GM18519 (cell line): ENCODE measurements around the gene ANAPC5.
"Not testable (repeated sequence)": the region's sequence is repeated elsewhere in the genome, so short reads cannot be mapped to it uniquely, and the experiment has no call there.

Experiments
- ATAC-seq: cut with Tn5 transposase; IDR thresholded peaks from one replicate; pipeline ENCODE4 v1.9.1; 2021; ENCODE audit warnings: mild to moderate bottlenecking, moderate library complexity; ENCODE audit not compliant: unreplicated experiment, low FRiP score

Gene ANAPC5

DNA sequence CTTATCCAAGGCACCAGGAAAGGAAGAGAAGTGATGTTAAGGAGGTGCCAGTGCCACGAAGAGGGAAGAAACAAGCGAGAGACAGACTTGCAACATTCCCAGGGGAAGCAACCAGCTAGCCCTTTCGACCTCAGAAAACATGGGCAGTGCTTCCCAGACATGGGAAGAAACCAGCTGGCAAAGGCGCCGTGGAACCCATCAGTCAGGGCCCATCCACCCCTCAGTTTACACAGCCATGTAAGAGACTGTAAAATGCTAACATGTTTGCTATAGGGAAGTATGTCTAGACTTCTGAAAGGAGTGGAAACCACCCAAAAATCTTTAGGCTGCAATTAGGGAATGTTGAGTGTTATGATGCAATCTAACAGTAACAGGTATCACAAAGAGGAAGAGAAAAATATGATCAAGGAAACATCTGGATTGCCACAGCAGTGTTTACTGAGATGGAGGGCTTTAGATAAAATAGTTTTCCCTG, 26.3 kb downstream of the ANAPC5 start:
- no peak for ATAC-seq

GRCh38 chr12:121323908-121324307, 28.3 kb downstream of the ANAPC5 start:
- ATAC-seq = no peak

DNA sequence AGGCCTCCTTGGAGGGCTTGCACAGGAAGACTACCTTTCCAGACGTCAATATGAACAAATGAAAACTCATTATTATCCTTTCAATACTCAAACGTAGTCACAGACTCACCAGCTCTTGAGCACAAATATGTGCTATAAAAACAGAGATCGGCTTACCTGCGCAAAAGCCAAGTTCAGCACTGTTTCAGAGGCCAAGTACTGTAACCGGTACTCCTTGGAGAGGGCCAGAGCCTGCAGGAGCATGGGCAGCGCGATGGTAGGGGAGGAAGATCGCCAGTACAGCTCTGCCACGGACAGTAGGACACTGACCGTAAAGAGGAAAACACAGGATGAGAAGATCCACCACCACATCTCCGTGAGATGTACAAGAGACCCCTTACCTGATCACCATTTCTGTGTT, 34.1 kb downstream of the ANAPC5 start:
- no peak for ATAC-seq

DNA sequence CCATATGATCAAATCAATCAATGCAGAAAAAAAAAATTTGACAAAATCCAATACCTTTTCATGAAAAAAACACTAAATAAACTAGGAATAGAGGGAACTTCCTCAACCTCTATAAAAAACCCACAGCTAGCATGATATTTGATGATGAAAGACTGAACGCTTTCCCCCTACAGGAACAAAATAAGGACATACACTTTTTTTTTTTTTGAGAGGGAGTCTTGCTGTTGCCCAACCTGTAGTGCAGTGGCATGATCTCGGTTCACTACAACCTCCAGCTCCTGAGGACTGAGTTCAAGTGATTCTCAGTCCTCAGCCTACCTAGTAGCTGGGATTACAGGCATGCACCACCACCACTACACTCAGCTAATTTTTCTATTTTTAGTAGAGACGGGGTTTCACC, 37.8 kb downstream of the ANAPC5 start:
- ATAC-seq = no peak

DNA sequence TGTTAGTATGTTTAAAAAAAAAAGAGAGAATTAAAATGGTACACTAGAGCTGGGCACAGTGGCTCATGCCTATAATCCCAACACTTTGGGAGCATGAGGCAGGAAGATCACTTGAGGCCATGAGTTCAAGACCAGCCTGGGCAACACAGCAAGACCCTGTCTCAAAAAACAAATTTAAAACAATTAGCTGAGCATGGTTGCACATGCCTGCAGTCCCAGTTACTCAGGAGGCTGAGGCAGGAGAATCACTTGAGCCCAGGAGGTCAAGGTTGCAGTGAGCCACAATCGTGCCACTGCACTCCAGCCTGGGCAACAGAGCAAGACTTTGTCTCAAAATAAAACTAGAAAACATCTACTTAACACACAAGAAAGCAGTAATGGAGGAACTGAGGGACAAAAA, 42.0 kb downstream of the ANAPC5 start:
- ATAC-seq = not testable (repeated sequence)

GRCh38 chr12:121307397-121307796, 44.8 kb downstream of the ANAPC5 start:
- ATAC-seq = not testable (repeated sequence)

- ATAC-seq = no peak
These were observed 47.9 kb downstream of the ANAPC5 start for GRCh38 chr12:121304306-121304705.

GRCh38 chr12:121301876-121302275, 50.3 kb downstream of the ANAPC5 start:
- no peak for ATAC-seq

GRCh38 chr12:121300083-121300819, 52.0 kb downstream of the ANAPC5 start:
- ATAC-seq = no peak

DNA sequence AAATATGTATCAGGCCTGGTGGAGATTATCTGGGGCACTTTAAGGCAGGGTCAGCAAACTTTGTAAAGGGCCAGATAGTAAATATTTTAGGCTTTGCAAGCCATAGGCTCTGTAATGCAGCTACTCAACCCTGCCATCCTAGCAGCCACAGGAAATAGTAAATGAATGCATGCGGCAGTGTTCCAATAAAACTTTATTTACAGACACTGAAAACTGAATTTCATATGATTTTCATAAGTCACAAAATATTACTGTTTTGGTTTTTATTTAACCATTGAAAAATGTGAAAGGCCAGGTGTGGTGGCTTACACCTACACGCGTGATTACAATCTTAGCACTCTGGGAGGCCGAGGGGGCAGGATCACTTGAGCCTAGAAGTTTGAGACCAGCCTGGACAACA, 52.5 kb downstream of the ANAPC5 start:
- no peak for ATAC-seq

DNA sequence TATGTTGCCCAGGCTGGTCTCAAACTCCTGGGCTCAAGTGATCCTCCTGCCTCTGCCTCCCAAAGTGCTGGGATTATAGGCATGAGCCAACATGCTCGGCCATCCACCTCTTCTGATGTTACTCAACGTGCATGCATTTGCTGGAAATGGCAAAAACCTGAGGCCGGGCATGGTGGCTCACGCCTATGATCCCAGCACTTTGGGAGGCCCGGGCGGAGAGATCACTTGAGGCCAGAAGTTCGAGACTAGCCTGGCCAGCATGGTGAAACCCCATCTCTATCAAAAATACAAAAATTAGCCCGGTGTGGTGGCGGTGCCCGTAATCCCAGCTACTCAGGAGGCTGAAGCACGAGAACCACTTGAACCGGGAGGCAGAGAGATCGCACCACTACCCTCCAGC, 53.8 kb downstream of the ANAPC5 start:
- ATAC-seq = not testable (repeated sequence)

DNA sequence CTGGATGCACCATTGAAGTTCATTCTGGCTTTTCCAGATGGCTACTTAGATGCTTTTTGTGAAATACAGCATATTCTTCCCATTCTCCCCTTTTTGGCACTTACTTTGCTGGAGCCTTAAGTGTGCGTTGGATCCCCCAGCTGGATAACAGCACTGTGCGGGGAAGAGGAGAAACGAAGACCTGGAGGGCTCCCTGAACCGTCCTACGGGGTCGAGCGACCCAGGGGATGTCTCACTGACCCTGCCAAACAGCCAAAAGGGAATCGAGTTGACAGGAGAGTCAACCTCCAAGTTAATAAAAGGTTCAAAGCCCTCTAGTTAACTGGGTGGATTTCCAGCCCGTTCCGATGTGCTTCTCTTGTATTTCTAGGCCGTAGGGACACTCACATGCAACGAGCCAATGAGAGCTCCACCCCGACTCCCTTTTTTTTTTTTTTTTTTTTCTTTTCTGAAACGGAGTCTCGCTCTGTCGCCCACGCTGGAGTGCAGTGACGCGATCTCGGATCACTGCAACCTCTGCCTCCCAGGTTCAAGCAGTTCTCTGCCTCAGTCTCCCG, 54.7 kb downstream of the ANAPC5 start:
- ATAC-seq = no peak

GRCh38 chr12:121296618-121297434, 55.4 kb downstream of the ANAPC5 start, which contains the start of gene CAMKK2:
TSS of gene CAMKK2 (minus strand) at chr12:121296709. CDS start at chr12:121274526, 22,183 bp downstream.
- ATAC-seq = peak; percentile 66

GRCh38 chr12:121295746-121296617, 56.2 kb downstream of the ANAPC5 start:
- peak; percentile 19 for ATAC-seq

GRCh38 chr12:121295116-121295745, 57.0 kb downstream of the ANAPC5 start:
- ATAC-seq = no peak

GRCh38 chr12:121294151-121294889, 57.9 kb downstream of the ANAPC5 start:
- no peak for ATAC-seq

GRCh38 chr12:121293603-121294002, 58.6 kb downstream of the ANAPC5 start:
- no peak for ATAC-seq

GRCh38 chr12:121290410-121290809, 61.8 kb downstream of the ANAPC5 start:
- no peak for ATAC-seq

DNA sequence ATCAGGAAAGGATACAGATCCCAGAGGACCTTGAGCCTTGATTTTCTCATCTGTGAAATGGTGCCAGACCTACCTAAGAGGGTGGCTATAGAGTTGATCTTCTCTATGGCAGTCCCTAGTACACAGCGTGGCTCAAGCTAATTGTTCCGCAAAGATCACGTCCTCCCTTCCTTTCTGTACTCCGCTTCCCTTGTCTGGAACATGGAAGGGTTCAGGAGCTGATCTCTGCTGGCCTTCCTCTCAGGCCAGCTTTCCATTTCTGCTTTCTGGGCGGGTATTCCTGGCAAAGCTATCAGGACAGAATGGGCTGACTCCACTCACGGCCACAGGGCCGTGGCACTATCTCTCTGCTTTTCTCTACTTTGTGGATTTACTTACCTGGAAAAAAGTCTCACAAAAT, 62.2 kb downstream of the ANAPC5 start:
- ATAC-seq = no peak
